Measurements from ENCODE around the gene FREY1.

DNA sequence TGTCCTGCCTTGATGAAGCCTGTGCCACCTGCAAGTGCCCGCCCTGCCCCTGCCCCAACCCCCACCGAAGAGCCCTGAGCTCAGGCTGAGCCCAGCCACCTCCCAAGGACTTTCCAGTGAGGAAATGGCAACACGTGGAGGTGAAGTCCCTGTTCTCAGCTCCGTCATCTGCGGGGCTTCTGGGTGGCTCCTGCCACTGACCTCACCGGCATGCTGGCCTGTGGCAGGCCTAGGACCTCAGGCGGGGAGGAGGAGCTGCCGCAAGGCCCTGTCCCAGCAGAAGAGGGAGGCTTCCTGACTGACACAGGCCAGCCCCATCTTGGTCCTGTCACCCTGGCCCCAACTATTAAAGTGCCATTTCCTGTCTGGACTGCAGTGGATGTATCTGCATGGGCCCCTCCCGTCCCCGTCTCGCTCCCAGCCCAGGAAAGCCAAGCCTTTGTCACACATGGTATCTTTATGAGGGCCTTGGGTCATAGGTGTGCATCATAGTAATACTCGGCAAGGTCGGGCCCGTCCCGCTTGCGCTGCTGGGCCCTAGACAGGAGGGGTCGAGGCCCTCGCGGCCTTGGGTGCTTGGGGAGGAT, 882 bp downstream of the FREY1 start:
- TF ChIP-seq CTCF (tag by site-specific recombination; IDR thresholded peaks at IDR 0.05) (no peak), ZNF558 (tag by site-specific recombination; IDR thresholded peaks at IDR 0.05) (no peak), ZBTB7A (tag by site-specific recombination; IDR thresholded peaks at IDR 0.05; ENCODE audit: low read depth) (no peak), ZNF521 (tag by site-specific recombination; IDR thresholded peaks at IDR 0.05) (no peak), REST (tag by site-specific recombination; IDR thresholded peaks at IDR 0.05) (no peak), ZNF155 (tag by site-specific recombination; IDR thresholded peaks at IDR 0.05) (no peak)

Data from HEK293 (cell line).